Caco-2 (cell line): ENCODE measurements around the gene PRF1. TPM values are rescaled to one million over a fixed set of nuclear protein-coding genes. Genes with fewer than 3 reads are reported as not detected.
"Not testable (repeated sequence)": the region's sequence is repeated elsewhere in the genome, so short reads cannot be mapped to it uniquely, and the experiment has no call there.

Experiments used
- BruUV-seq: library from RNA; stranded (reverse); fragments of 400-500 nt; replicated peaks from 2 replicates; lab custom pipeline; 2021; lab: Mats Ljungman, UMichigan
- CTCF ChIA-PET: fragments of 300-600 bp; sonication (Branson Sonifier 250); formaldehyde crosslinking; loops from one replicate; lab custom pipeline; 2022; ENCODE audit warnings: antibody characterized with exemption; lab: Charles Lee
- POLR2A ChIA-PET: fragments of 300-600 bp; sonication (Branson Sonifier 250); formaldehyde crosslinking; loops from one replicate; lab custom pipeline; 2022; ENCODE audit warnings: antibody characterized with exemption; lab: Charles Lee
- DNase-seq, 2 experiments: peaks; one replicate each; pipeline versions ENCODE4 v3.0.0 to v3.0.0-alpha.2; 2020 to 2022
- H3K27me3 ChIP-seq: replicated peaks from 2 replicates; pipeline ENCODE4 v1.6.0; 2011; ENCODE audit warnings: low read length; ENCODE audit not compliant: control insufficient read depth, insufficient read depth
- H3K36me3 ChIP-seq: 2 replicates; pipeline ENCODE4 v1.5.1; 2011; ENCODE audit warnings: low read length; ENCODE audit not compliant: control insufficient read depth, insufficient read depth
- H3K4me1 ChIP-seq: fragments of 250-450 bp; sonication (Bioruptor Pico); 2 replicates; pipeline ENCODE4 v1.5.1; 2020; ENCODE audit warnings: mild to moderate bottlenecking
- H3K4me3 ChIP-seq: 2 replicates; pipeline ENCODE4 v1.5.1; 2011; ENCODE audit warnings: low read depth, mild to moderate bottlenecking, control low read depth, low read length
- H3K9me3 ChIP-seq: fragments of 250-450 bp; sonication (Bioruptor Pico); 2 replicates; pipeline ENCODE4 v1.5.1; 2020; ENCODE audit warnings: mild to moderate bottlenecking, moderate library complexity
- H3K27ac Mint-ChIP-seq: one replicate; pipeline ENCODE4 v1.8.0; 2022; ENCODE audit warnings: mixed read lengths; ENCODE audit not compliant: unreplicated experiment
- H3K27me3 Mint-ChIP-seq: one replicate; pipeline ENCODE4 v1.8.0; 2022; ENCODE audit warnings: mixed read lengths; ENCODE audit not compliant: insufficient read depth, unreplicated experiment
- H3K36me3 Mint-ChIP-seq: one replicate; pipeline ENCODE4 v1.8.0; 2022; ENCODE audit warnings: mild to moderate bottlenecking, mixed read lengths; ENCODE audit not compliant: insufficient read depth, unreplicated experiment
- H3K4me1 Mint-ChIP-seq: one replicate; pipeline ENCODE4 v1.8.0; 2022; ENCODE audit warnings: low read depth, mixed read lengths; ENCODE audit not compliant: unreplicated experiment
- H3K4me3 Mint-ChIP-seq: one replicate; pipeline ENCODE4 v1.8.0; 2022; ENCODE audit warnings: mild to moderate bottlenecking, moderate library complexity, mixed read lengths; ENCODE audit not compliant: unreplicated experiment
- H3K9me3 Mint-ChIP-seq: one replicate; pipeline ENCODE4 v1.8.0; 2022; ENCODE audit warnings: mixed read lengths; ENCODE audit not compliant: unreplicated experiment
- CTCF ChIP-seq, 2 experiments: fragments of 200-600 bp in 1 of 2; IDR thresholded peaks; 1 replicate in 1 of 2; 2 replicates in 1 of 2; pipeline versions ENCODE4 v1.5.1 to v1.8.0; 2011 to 2022; ENCODE audit warnings: antibody characterized with exemption in 1 of 2, control low read depth in 1 of 2, inconsistent platforms in 1 of 2, low read depth in 1 of 2, low read length in 1 of 2, mild to moderate bottlenecking in 1 of 2, moderate library complexity in 1 of 2; ENCODE audit not compliant: insufficient read depth in 1 of 2, severe bottlenecking in 1 of 2, unreplicated experiment in 1 of 2
- intact Hi-C: fragments of 100-400 bp; cut with micrococcal nuclease; formaldehyde crosslinking; loops from one replicate; pipeline ENCODE4 v1.10.0; 2022; ENCODE audit not compliant: unreplicated experiment
- total RNA-seq: library from RNA; stranded (reverse); gene quantifications from 2 replicates; pipeline ENCODE4 v1.2.3, GENCODE V29; 2022

PRF1 gene
- total RNA-seq, 1 experiment from 2014 or later: 0.34 TPM

DNA sequence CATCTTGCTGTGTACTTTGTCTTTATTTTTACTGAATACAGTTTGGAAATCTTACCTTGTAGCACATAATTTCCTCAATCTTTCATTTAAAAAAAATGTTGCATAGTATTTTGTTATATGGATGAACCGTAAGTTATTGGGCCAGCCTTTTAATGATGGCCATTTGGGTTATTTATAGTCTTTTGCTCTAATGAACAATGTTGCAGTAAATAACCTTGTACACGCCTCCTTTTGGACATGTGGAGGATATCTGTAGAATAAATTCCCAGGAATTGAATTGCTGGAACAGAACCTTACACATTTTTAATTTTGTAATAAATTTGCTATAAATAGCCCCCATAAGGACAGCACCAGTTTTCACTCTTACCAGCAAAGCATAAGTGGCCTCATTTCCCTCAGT, 12.7 kb upstream of the PRF1 start:
- intact Hi-C loops: no loop called here
- no peaks in the 10 kb centered on the region for H3K36me3 Mint-ChIP-seq
- ChIA-PET CTCF (no interaction called here), POLR2A (no interaction called here)
- no peak for DNase-seq
- peaks cover 19% of the 10 kb centered on the region for H3K9me3 Mint-ChIP-seq
- H3K27ac Mint-ChIP-seq: no peak overlapping the region
- no peak overlapping the region for H3K4me3 Mint-ChIP-seq
- H3K27me3 Mint-ChIP-seq: peaks cover 20% of the 10 kb centered on the region
- no peak overlapping the region for H3K4me3 ChIP-seq
- no peaks in the 10 kb centered on the region for H3K4me1 Mint-ChIP-seq
- no TSS peak for BruUV-seq
- H3K4me1 ChIP-seq: no peaks in the 10 kb centered on the region
- no peaks in the 10 kb centered on the region for H3K27me3 ChIP-seq
- H3K9me3 ChIP-seq: peaks cover 11% of the 10 kb centered on the region
- TF ChIP-seq CTCF (IDR thresholded peaks at IDR 0.05; ENCODE audit: insufficient read depth in 1 of 2, low read depth in 1 of 2, low read length in 1 of 2, severe bottlenecking in 1 of 2, unreplicated experiment in 1 of 2): no peak
- H3K36me3 ChIP-seq: no peaks in the 10 kb centered on the region

- H3K9me3 Mint-ChIP-seq: peaks cover 10% of the 10 kb centered on the region
- H3K36me3 ChIP-seq, H3K4me1 ChIP-seq, H3K4me3 ChIP-seq, BruUV-seq, intact Hi-C loops, H3K27ac Mint-ChIP-seq, H3K36me3 Mint-ChIP-seq, H3K4me3 Mint-ChIP-seq, H3K27me3 ChIP-seq, H3K4me1 Mint-ChIP-seq, DNase-seq, H3K9me3 ChIP-seq: not testable (repeated sequence)
- CTCF ChIA-PET: interaction anchor here (1.1 kb wide), 1 partner anchor 287 kb away, joined by 3 read pairs; no protein-coding TSS in a partner anchor
- POLR2A ChIA-PET: interaction anchor here (0.6 kb wide), 1 partner anchor 378 kb away, joined by 11 read pairs; no protein-coding TSS in a partner anchor
- H3K27me3 Mint-ChIP-seq: peaks cover 20% of the 10 kb centered on the region
Measured at GRCh38 chr10:70614364-70614763, 11.8 kb upstream of the PRF1 start.

DNA sequence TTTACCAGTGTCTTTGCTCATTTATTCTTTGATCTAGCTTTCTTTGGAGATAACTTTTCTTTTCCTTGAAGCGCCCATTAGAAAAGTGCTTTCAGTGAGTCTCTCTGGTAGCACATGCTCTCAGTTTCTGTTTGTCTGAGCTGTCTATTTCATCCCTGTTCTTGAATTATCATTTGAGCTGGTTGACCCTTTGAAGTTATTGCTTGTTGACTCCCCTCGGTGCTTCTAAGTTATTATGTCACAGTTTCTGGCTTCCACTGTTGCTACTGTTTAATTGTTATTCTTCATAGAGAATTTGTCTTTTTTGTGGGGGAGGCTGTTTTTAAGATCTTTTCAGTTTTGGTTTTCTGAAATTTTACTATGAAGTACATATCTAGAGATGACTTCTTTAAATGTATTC, 11.4 kb upstream of the PRF1 start:
- no peaks in the 10 kb centered on the region for H3K27me3 ChIP-seq

More for the DNA sequence above, 11.4 kb upstream of the PRF1 start:
- H3K4me3 Mint-ChIP-seq: no peak overlapping the region
- H3K27me3 Mint-ChIP-seq: peaks cover 20% of the 10 kb centered on the region
- no peak overlapping the region for H3K27ac Mint-ChIP-seq
- ChIA-PET CTCF (interaction anchor here (1.1 kb wide), 1 partner anchor 288 kb away, joined by 3 read pairs; no protein-coding TSS in a partner anchor), POLR2A (interaction anchor here (0.6 kb wide), 1 partner anchor 377 kb away, joined by 11 read pairs; no protein-coding TSS in a partner anchor)
- Histone ChIP-seq H3K9me3 (peaks cover 2% of the 10 kb centered on the region; the same call in 1 of the 2 replicates), H3K4me3 (no peak overlapping the region), H3K4me1 (no peaks in the 10 kb centered on the region), H3K36me3 (no peaks in the 10 kb centered on the region)
- intact Hi-C loops: no loop called here
- no peaks in the 10 kb centered on the region for H3K4me1 Mint-ChIP-seq
- DNase-seq: no peak
- H3K36me3 Mint-ChIP-seq: no peaks in the 10 kb centered on the region
- TF ChIP-seq CTCF (IDR thresholded peaks at IDR 0.05; ENCODE audit: insufficient read depth in 1 of 2, low read depth in 1 of 2, low read length in 1 of 2, severe bottlenecking in 1 of 2, unreplicated experiment in 1 of 2): no peak
- no TSS peak for BruUV-seq
- peaks cover 6% of the 10 kb centered on the region for H3K9me3 Mint-ChIP-seq
